HG03103 (cell line): ENCODE data around the gene ANKRD13B.

Experiments
- ATAC-seq: cut with Tn5 transposase; IDR thresholded peaks from one replicate; pipeline ENCODE4 v1.9.1; 2021; ENCODE audit warnings: low read depth; ENCODE audit not compliant: unreplicated experiment

Gene ANKRD13B

GRCh38 chr17:29591737-29592608, 959 bp upstream of the ANKRD13B start:
- ATAC-seq, result no peak

- no peak for ATAC-seq
Observed at GRCh38 chr17:29593591-29594518, 923 bp downstream of the ANKRD13B start.

- no peak for ATAC-seq
Observed at GRCh38 chr17:29594519-29595090, 1.7 kb downstream of the ANKRD13B start.

- ATAC-seq, result no peak
Observed at GRCh38 chr17:29595107-29595942, 2.4 kb downstream of the ANKRD13B start.

- ATAC-seq, result no peak
Observed at GRCh38 chr17:29595943-29596774, 3.2 kb downstream of the ANKRD13B start.

- ATAC-seq, result no peak
Observed at GRCh38 chr17:29596811-29597210, 3.9 kb downstream of the ANKRD13B start.

- no peak for ATAC-seq
Observed at GRCh38 chr17:29597361-29598172, 4.6 kb downstream of the ANKRD13B start.

- no peak for ATAC-seq
Observed at GRCh38 chr17:29603109-29603674, 10.3 kb downstream of the ANKRD13B start.

- ATAC-seq, result no peak
Observed at GRCh38 chr17:29607557-29608195, 14.7 kb downstream of the ANKRD13B start.

- no peak for ATAC-seq
Observed at GRCh38 chr17:29608986-29609385, 16.1 kb downstream of the ANKRD13B start.

GRCh38 chr17:29610395-29610794, 17.5 kb downstream of the ANKRD13B start:
- ATAC-seq, result no peak

GRCh38 chr17:29611351-29612093, 18.6 kb downstream of the ANKRD13B start:
- no peak for ATAC-seq

GRCh38 chr17:29612094-29612403, 19.1 kb downstream of the ANKRD13B start:
- ATAC-seq, result no peak

- no peak for ATAC-seq
Observed at GRCh38 chr17:29612404-29613280, 19.7 kb downstream of the ANKRD13B start.

- ATAC-seq, result no peak
Observed at GRCh38 chr17:29613352-29613837, 20.5 kb downstream of the ANKRD13B start.

- ATAC-seq, result no peak
Observed at GRCh38 chr17:29613856-29614255, 20.9 kb downstream of the ANKRD13B start.
